AG20443 (cell line): ENCODE data around the gene CYP27B1.
A peak's percentile ranks its signal among the peaks of the same experiment; 100 is the strongest.
"Not testable (repeated sequence)": the region's sequence is repeated elsewhere in the genome, so short reads cannot be mapped to it uniquely, and the experiment has no call there.

Source experiments
- DNase-seq: peaks from one replicate; pipeline ENCODE4 v3.0.0; 2012; ENCODE audit warnings: low spot score, mixed read lengths

Gene CYP27B1

GRCh38 chr12:57783466-57783801, 16.6 kb upstream of the CYP27B1 start:
- DNase-seq, result no peak

DNA sequence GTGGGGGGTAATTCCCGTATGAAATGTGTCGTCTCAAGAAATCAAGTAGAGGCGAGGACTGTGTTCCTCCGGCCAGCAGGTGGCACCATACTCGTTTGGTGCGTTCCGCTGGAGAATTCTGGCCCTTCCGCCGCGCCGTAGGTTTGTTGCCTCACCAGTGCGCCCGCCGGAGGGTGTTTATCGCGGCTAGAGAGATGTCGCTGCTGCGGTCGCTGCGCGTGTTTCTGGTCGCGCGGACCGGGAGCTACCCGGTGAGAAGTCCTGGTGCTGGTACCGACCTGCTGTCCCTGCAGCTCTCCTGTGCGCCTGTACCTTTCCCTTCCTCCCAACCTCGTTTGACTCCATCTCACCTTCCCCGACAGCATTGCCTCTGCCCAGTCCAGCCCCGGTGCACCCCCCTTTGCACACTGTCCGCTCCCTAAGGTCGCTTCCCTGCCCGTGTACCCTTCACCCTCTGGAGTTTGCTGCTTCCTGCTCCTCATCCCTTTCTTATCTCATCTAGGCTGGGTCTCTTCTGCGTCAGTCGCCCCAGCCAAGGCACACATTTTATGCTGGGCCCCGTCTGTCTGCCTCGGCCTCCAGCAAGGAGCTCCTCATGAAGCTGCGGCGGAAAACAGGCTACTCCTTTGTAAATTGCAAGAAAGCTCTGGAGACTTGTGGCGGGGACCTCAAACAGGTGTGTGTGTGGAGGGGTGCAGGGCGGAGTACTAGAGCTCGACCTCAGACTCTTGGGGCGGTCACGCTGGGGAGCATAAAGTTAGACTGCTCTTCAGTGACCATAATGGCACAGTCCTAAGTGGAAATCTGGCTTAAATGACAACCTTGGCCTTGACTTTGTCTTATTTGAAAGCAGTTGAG, 16.0 kb upstream of the CYP27B1 start, which contains the start of gene TSFM:
Gene TSFM (plus strand): TSS at position 180 of the 858 bp plus-strand sequence. CDS start 15 bp downstream, at position 195.
- DNase-seq, result peak; percentile 90

DNA sequence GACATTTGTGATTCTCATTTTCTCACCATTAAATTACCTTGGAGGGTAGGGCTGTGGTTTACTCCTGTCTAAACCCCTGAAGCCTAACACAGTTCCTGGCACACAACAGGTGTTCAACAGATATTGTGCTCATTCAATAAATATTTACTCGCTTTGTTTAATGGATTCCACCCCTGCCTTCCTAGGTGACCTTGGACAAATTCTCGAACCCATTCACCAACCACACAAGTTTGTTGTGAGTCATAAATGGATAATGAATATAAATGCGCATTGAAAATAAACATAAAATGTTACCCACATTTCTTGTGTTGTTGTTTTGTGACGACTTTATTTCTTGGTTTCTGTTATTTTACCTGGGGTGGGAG, 15.3 kb upstream of the CYP27B1 start:
- DNase-seq, result no peak

DNA sequence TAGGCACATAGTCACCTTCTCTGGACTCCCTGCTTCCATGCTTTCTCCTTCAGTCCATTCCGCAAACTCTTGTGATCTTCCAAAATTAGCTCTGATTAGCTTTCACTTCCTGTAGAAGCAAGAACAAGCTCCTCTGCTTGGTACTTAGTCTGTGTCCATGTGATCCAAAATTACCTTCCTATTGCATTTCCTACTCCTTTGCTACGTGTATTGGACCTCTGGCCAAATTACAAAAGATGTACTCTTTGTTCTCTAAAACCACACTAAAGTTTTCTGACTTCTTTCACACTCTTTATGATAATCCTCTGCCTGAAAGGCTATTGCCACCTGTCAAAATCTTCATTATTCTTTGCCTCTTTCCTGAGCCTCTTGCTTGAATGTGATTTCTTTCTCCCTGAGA, 14.9 kb upstream of the CYP27B1 start:
- no peak for DNase-seq

GRCh38 chr12:57781244-57781643, 14.4 kb upstream of the CYP27B1 start:
- no peak for DNase-seq

- DNase-seq, result no peak
Measured at GRCh38 chr12:57780284-57780897, 13.5 kb upstream of the CYP27B1 start.

DNA sequence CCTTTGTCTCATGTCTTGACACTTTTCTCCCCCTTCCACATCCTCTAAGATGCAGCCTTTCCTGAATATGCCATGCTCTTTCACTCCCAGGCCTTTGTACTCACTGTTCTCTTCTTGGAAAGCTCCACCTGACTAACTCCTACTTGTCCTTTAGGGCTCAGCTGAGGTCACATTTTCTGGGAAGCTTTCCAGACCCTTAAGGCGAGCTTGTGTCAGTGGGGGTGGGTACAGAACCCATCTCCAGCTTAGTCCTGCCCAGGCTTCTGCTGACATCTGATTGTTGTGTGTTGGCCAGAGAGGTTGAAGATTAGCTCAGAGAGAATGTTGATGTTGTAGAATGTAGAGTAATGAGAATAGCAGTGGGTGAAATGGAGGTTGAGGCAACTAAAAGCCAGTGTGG, 12.9 kb upstream of the CYP27B1 start:
- DNase-seq, result no peak

- no peak for DNase-seq
Measured at GRCh38 chr12:57777911-57778310, 11.0 kb upstream of the CYP27B1 start.

GRCh38 chr12:57777367-57777766, 10.5 kb upstream of the CYP27B1 start:
- no peak for DNase-seq

- no peak for DNase-seq
Measured at GRCh38 chr12:57776247-57776587, 9.3 kb upstream of the CYP27B1 start.

DNA sequence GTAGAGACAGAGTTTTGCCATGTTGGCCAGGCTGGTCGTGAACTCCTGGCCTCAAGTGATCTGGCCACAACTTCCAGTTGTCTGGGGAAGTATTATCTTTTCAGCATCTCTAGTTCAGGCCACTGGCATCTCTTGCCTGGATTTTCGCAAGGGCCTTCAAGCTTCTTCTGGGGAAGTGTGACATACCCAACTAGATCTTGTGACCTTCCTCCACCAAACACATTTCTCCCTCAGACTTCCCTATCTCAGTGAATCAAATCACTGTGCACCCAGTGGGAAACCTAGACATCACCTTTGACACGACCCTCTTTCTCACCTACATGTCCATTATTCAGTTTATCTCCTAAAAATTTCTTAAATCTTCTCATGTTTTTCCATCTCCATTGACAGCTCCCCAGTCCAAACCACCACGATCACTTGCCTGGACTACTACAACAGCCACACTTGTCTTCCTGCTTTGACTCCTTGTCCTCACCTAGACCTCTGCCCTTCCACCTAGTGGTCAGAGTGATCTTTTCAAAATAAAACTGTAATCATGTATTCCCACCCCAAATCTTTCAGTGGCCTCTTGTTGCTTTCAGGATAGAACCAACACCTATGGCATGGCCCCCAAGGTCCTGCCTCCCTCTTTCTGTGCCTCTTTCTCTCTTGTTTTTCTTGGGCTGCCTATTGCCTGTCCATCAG, 8.8 kb upstream of the CYP27B1 start:
- no peak for DNase-seq

DNA sequence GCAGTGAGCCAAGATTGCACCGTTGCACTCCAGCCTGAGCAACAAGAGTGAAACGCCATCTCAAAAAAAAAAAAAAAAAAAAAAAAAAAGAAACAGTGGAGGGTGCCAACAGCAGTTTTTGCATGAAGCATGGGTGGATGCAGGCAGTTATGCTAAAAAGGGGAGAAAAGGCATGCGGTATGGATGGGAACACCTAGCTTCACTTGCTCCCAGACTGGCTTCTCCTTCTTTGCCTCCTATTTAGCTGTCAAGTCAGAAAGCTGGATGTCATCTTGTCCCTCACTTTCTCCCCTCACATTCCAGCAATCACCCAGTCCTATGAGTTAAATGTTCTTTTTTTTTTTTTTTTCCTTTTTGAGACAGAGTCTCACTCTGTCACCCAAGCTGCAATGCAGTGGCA, 8.2 kb upstream of the CYP27B1 start:
- DNase-seq, result no peak

DNA sequence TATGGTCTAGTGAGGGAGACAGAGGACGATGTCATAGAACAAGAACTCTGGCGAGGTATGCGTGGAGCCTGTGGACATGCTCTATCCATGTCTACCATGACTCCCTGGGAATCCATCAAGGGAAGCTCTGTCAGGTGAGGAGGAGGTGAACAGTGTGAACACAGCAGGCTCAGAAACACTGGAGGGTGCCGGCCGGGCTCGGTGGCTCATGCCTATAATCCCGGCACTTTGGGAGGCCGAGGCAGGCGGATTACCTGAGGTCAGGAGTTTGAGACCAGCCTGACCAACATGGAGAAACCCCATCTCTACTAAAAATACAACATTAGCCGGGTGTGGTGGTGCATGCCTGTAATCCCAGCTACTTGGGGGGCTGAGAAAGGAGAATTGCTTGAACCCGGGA, 7.8 kb upstream of the CYP27B1 start:
- DNase-seq, result not testable (repeated sequence)

- DNase-seq, result peak; percentile 75
Measured at GRCh38 chr12:57772429-57773322, 5.8 kb upstream of the CYP27B1 start, which contains the start of gene EEF1AKMT3. TSS of gene EEF1AKMT3 (plus strand) at chr12:57772614. CDS start at chr12:57772725, 111 bp downstream.

GRCh38 chr12:57771873-57772428, 5.1 kb upstream of the CYP27B1 start, which contains the start of gene METTL1:
TSS of gene METTL1 (minus strand) at chr12:57772105. CDS start at chr12:57772083, 22 bp downstream.
- peak; percentile 96 for DNase-seq

- DNase-seq, result peak; percentile 92
Measured at GRCh38 chr12:57771236-57771872, 4.5 kb upstream of the CYP27B1 start.

DNA sequence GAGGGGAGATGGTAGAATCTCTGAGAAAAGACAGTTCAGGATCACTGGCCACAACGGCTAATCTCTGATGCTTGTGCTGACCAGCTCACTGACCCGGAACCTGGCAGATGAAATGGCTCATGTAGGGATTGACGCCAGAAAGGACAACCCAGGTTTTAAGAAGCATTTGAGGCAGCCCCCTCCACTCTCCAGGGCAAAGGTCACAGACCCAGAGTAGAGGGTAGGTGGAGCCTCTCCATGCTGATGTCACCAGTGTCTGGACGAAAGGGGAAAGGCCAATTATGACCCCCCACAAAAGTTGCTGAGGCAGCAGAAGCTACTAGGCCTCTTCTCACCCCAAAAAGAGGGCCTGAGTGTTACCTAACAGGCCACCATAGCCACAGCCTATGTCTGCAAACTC, 3.9 kb upstream of the CYP27B1 start:
- DNase-seq, result no peak

DNA sequence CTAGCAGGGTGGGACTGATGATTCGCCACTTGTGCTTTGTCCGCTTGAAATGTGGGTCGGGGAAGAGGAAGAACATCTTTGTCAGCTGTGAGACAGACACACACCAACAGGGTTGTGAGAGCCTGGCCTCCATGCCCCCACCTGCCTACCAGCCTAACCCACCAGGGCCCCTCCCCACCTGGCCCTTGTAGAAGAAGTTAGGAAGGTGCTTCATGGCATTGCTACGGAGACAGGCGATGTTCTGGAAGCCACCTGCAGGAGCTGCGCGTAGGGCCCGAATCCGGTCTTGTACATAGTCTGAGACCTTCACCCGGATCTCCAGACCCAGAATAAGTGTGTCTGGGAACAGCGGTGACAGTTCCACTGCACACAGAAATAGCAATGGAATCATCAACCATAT, 2.7 kb upstream of the CYP27B1 start:
- DNase-seq, result no peak

DNA sequence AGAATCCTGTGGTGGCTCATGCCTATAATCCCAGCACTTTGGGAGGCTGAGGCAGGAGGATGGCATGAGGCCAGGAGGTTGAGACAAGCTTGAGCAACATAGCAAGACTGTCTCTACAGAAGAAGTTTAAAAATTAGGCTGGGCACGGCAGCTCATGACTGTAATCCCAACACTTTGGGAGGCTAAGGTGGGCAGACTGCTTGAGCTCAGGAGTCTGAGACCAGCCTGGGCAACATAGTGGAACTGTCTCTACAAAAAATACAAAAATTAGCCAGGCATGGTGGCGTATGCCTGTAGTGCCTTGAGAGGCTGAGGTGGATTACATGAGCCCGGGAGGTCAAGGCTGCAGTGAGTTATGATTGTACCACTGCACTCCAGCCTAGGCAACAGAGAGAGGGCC, 998 bp upstream of the CYP27B1 start:
- no peak for DNase-seq

- DNase-seq, result no peak
Measured at GRCh38 chr12:57767305-57767698, 424 bp upstream of the CYP27B1 start.
